GM13976 (cell line): ENCODE measurements around the gene COPZ2.
A peak's percentile ranks its signal among the peaks of the same experiment; 100 is the strongest.

Source experiments
- DNase-seq: peaks from one replicate; pipeline ENCODE4 v3.0.0; 2012; ENCODE audit warnings: low spot score
- CTCF ChIP-seq: IDR thresholded peaks from 2 replicates; pipeline ENCODE4 v1.5.1; 2012; ENCODE audit warnings: borderline replicate concordance, mild to moderate bottlenecking; ENCODE audit not compliant: insufficient read depth; ENCODE audit errors: extremely low read depth, missing control alignments, control extremely low read depth
- in situ Hi-C: fragments of 300-500 bp; cut with MboI; formaldehyde crosslinking; loops from one replicate; pipeline ENCODE4 v1.12.0; 2022; ENCODE audit warnings: low sequenced_read_pairs, mixed read lengths, inconsistent platforms; ENCODE audit not compliant: unreplicated experiment

Gene COPZ2

GRCh38 chr17:48014595-48015111 lies 22.9 kb downstream of the COPZ2 start:
- TF ChIP-seq CTCF: no peak
- DNase-seq: no peak
- in situ Hi-C loops: loop anchor here (5.0 kb wide), 1 partner anchor 32 kb away; no protein-coding TSS in a partner anchor

GRCh38 chr17:48013876-48014594 lies 23.6 kb downstream of the COPZ2 start:
- no peak for DNase-seq
- in situ Hi-C loops: no loop called here
- no peak for TF ChIP-seq CTCF

- in situ Hi-C loops: no loop called here
- TF ChIP-seq CTCF: no peak
- DNase-seq: no peak
Observed at GRCh38 chr17:48012654-48013053, 24.9 kb downstream of the COPZ2 start.

GRCh38 chr17:48012151-48012520 lies 25.5 kb downstream of the COPZ2 start:
- in situ Hi-C loops: no loop called here
- DNase-seq: peak; percentile 89
- TF ChIP-seq CTCF: no peak

GRCh38 chr17:48011405-48012150 lies 26.0 kb downstream of the COPZ2 start:
- peak; percentile 77 for DNase-seq
- in situ Hi-C loops: no loop called here
- peak; percentile 72 for TF ChIP-seq CTCF

- no peak for DNase-seq
- TF ChIP-seq CTCF: no peak
- in situ Hi-C loops: no loop called here
Observed at GRCh38 chr17:48010193-48010592, 27.4 kb downstream of the COPZ2 start.
